ENCODE results near the gene SERP2. TPM values are rescaled to one million over a fixed set of nuclear protein-coding genes. Genes with fewer than 3 reads are reported as not detected.

Gene SERP2
- total RNA-seq, 1 donor: 9.5 TPM

DNA sequence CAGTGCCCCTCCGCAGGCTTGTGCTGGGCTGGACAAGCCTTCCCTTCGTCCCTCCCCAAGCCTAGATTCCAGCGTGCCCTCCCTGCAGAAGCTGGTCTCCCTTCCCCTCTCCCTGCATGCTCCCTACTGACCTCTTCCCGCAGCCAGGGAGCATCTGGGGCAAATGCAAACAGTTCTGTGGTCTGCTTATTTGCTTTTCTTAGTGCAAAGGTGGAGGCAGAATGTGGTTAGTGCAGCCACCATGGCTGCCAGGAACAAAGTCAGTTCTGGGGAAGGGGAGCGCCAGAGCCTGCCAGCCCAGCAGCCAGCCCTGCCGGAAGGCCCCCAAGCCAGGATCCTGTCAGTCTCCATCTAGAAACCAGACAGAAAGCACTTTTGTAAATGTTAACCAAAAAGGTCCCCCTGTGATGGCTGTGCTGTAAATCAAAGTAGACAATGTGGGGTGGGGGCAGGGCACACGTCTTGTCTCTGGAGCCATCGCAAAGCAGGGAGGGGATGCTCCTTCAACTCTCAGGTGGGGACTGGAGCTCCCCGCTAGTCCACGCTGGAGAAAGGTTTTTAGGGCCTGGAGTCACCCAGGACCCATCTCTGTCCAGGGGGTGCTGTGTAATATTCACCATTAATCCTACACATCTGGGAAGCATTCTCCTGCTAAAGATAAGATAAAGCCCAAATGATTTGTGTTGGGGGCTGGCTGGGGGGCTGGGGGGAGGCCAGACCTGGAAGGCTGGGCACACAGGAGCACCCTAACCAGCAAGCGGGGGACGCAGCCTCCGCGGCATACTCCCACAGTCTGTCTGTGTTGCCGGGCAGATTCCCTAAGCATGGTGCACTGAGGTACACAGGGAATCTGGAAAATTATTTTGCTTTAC lies 30.9 kb downstream of the SERP2 start:
- TF ChIP-seq, protein P1, sequence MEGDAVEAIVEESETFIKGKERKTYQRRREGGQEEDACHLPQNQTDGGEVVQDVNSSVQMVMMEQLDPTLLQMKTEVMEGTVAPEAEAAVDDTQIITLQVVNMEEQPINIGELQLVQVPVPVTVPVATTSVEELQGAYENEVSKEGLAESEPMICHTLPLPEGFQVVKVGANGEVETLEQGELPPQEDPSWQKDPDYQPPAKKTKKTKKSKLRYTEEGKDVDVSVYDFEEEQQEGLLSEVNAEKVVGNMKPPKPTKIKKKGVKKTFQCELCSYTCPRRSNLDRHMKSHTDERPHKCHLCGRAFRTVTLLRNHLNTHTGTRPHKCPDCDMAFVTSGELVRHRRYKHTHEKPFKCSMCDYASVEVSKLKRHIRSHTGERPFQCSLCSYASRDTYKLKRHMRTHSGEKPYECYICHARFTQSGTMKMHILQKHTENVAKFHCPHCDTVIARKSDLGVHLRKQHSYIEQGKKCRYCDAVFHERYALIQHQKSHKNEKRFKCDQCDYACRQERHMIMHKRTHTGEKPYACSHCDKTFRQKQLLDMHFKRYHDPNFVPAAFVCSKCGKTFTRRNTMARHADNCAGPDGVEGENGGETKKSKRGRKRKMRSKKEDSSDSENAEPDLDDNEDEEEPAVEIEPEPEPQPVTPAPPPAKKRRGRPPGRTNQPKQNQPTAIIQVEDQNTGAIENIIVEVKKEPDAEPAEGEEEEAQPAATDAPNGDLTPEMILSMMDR (IDR thresholded peaks at IDR 0.05; ENCODE audit: insufficient read depth, low read length): no peak
- H3K4me3 ChIP-seq (ENCODE audit: low read depth, low read length): no peak overlapping the region
- no peak for DNase-seq (ENCODE audit: low read depth)

DNA sequence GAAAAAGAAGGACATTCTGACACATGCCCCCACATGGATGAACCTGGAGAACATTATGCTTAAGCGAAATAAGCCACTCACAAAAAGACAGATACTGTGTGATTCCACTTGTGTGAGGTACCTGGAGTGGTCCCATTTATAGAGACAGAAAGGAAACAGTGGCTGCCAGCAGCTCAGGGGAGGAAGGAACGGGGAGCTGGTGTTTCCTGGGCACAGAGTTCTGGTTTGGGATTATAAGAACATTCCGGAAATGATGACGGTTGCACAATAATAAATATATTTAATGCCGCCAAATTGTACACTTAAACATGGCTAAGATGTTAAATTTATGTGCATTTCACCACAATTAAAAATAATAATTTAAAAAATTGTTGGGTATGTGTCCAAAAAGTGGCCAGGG lies 33.0 kb downstream of the SERP2 start:
- TF ChIP-seq, protein P1 (IDR thresholded peaks at IDR 0.05; ENCODE audit: insufficient read depth, low read length): no peak

GRCh38 chr13:44407379-44407778 lies 33.8 kb downstream of the SERP2 start:
- no peak overlapping the region for H3K4me3 ChIP-seq (ENCODE audit: low read depth, low read length)
- DNase-seq (ENCODE audit: low read depth): no peak
- TF ChIP-seq, protein P1 (IDR thresholded peaks at IDR 0.05; ENCODE audit: insufficient read depth, low read length): no peak

More for the DNA sequence above, 33.0 kb downstream of the SERP2 start:
- no peak overlapping the region for H3K4me3 ChIP-seq (ENCODE audit: low read depth, low read length)
- no peak for DNase-seq (ENCODE audit: low read depth)

DNA sequence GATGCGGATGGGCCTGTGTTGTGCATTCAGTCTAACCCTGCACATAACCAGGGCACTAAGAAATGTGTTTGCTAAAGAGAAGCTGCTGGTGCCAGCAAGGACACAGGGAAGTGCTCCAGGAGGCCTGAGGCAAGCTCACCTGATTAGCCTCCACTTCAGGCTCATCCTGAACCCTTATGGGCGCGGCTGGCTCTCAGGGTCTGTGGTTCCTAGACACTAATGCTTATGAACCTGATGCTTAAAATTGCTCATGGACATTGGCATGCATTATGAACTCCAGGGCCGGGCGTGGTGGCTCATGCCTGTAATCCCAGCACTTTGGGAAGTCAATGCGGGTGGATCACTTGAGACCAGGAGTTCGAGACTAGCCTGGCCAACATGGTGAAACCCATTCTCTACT lies 34.3 kb downstream of the SERP2 start:
- H3K4me3 ChIP-seq (ENCODE audit: low read depth, low read length): no peak overlapping the region
- DNase-seq (ENCODE audit: low read depth): no peak
- TF ChIP-seq, protein P1 (IDR thresholded peaks at IDR 0.05; ENCODE audit: insufficient read depth, low read length): no peak

DNA sequence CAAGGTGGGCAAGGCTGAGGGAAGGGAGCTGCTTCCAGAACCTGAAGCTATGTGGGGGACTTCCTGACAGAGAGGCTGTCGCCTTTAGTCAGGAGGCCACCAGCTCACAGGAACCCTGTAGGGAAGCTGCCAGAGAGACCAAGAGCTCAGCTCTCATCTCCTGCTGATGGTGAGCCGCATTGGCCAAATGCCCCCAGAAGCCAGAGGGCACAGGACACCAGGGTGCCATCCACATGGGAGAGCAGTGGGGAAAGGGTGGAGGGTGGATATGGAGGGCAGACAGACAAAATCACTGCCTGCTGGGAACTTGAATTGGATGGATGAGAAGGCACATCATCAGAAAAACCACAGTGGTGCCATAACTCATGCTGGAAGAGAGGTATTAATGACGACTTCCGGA lies 36.0 kb downstream of the SERP2 start:
- TF ChIP-seq, protein P1 (IDR thresholded peaks at IDR 0.05; ENCODE audit: insufficient read depth, low read length): no peak
- no peak overlapping the region for H3K4me3 ChIP-seq (ENCODE audit: low read depth, low read length)
- no peak for DNase-seq (ENCODE audit: low read depth)

DNA sequence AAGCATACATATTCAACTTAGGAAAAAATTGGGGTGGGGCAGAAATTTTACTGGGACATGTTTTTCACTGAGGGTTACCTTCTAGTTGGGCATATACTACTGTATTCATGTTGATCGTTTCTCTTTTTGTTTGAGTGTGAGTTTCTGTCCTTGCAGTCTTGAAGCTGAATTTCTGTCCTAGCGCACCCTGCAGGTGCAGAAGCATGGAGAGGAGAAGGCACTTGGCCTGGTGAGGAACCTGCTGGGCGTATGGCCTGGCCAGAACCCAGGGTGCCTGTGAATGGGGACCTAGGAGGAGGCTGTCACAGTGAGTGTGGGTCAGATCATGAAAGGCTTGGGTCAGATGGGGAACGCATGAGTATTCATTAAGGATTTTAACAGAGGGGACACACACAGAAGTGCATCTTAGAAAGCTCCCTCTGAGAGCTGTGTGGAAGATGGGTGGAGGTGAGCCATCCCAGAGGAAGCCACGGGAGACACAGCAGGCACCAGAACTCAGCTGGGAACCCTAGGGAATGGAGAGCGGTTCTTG lies 36.8 kb downstream of the SERP2 start:
- no peak for DNase-seq (ENCODE audit: low read depth)

More for the DNA sequence above, 36.8 kb downstream of the SERP2 start:
- H3K4me3 ChIP-seq (ENCODE audit: low read depth, low read length): no peak overlapping the region
- TF ChIP-seq, protein P1 (IDR thresholded peaks at IDR 0.05; ENCODE audit: insufficient read depth, low read length): no peak

Measured in fibroblast of the aortic adventitia (primary cell).